ENCODE results near the gene S100Z. TPM values are rescaled to one million over a fixed set of nuclear protein-coding genes. Genes with fewer than 3 reads are reported as not detected.
A peak's percentile ranks its signal among the peaks of the same experiment; 100 is the strongest.
"Not testable (repeated sequence)": the region's sequence is repeated elsewhere in the genome, so short reads cannot be mapped to it uniquely, and the experiment has no call there.

The S100Z gene
- total RNA-seq, result 1 to 10 TPM; 1.8 to 2.1 TPM

DNA sequence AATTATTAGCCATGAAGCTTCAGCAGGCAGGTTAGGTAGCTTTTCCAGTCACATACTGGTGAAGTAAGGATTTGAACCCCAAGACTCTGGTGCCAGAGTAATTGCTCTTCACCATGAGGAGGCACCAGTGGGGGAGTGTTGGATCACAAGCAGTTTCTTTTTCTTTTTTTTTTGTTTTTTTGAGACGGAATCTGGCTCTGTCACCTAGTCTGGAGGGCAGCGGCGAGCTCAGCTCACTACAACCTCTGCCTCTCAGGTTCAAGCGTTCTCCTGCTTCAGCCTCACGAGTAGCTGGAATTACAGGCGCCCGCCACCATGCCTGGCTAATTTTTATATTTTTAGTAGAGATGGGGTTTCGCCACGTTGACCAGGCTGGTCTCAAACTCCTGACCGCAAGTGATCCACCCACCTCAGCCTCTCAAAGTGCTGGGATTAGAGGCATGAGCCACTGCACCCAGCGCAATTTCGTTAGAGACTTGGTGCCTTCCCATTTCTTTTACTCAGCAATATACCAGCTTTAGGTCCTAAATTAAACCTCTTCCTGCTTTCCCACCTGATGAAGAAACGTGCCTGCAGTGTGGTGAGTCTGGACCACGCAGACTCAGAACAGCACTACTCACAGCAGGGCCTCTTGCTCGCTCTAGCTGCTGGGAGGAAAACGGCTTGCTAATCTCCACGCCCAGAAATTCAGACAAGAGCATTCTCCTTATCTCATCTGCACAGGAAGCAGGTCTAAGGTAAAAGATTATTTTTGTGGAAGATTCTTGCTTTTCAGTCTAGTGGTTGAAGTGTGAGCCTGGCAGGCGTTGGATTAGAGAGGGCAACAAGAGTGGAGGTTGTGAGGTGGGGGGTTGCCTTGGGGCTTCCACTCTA lies at the start of gene S100Z:
S100Z (plus strand) TSS at position 596 of the 873 bp plus-strand sequence. CDS start 25,346 bp downstream, outside the sequence.
- no peaks in the 10 kb centered on the region for H3K27me3 Mint-ChIP-seq
- DNase-seq, result peak; percentile 71
- peaks cover 31% of the 10 kb centered on the region for H3K4me1 Mint-ChIP-seq (ENCODE audit: low read depth)
- no peaks in the 10 kb centered on the region for H3K9me3 Mint-ChIP-seq
- intact Hi-C loops (cut with micrococcal nuclease), result loop anchor here (2.0 to 10.0 kb wide), 3 partner anchors 31 to 135 kb away; partner anchors contain the start of genes F2R and F2RL1
- CTCF ChIA-PET, result interaction anchor here (0.7 to 1.6 kb wide), 4 partner anchors 19 to 248 kb away, joined by 3 to 4 read pairs (median 4); partner anchors contain the start of gene AGGF1
- H3K4me3 Mint-ChIP-seq, result peak within 1 kb of the TSS; percentile 61
- peak within 1 kb of the TSS; percentile 75 for H3K27ac Mint-ChIP-seq
- POLR2A ChIA-PET, result no interaction called here
- no peaks in the 10 kb centered on the region for H3K36me3 Mint-ChIP-seq

GRCh38 chr5:76800579-76800978 lies 49.2 kb upstream of the S100Z start:
- Mint-ChIP-seq H3K27me3 (no peaks in the 10 kb centered on the region), H3K27ac (no peak overlapping the region), H3K4me3 (no peak overlapping the region), H3K4me1 (ENCODE audit: low read depth) (no peaks in the 10 kb centered on the region), H3K36me3 (no peaks in the 10 kb centered on the region), H3K9me3 (no peaks in the 10 kb centered on the region)
- intact Hi-C loops (cut with micrococcal nuclease), result no loop called here
- no peak for DNase-seq
- CTCF ChIA-PET, result no interaction called here
- POLR2A ChIA-PET, result no interaction called here

- intact Hi-C loops (cut with micrococcal nuclease), result no loop called here
- H3K4me1 Mint-ChIP-seq (ENCODE audit: low read depth), result peaks cover under 1% of the 10 kb centered on the region
- no peaks in the 10 kb centered on the region for H3K27me3 Mint-ChIP-seq
- no peaks in the 10 kb centered on the region for H3K9me3 Mint-ChIP-seq
- no peaks in the 10 kb centered on the region for H3K36me3 Mint-ChIP-seq
- DNase-seq, result no peak
- POLR2A ChIA-PET, result no interaction called here
- no peak overlapping the region for H3K4me3 Mint-ChIP-seq
- H3K27ac Mint-ChIP-seq, result no peak overlapping the region
- CTCF ChIA-PET, result no interaction called here
Observed at GRCh38 chr5:76801159-76801802, 48.5 kb upstream of the S100Z start.

GRCh38 chr5:76801803-76802195 lies 48.0 kb upstream of the S100Z start:
- intact Hi-C loops (cut with micrococcal nuclease), result no loop called here
- Mint-ChIP-seq H3K27ac (no peak overlapping the region), H3K36me3 (no peaks in the 10 kb centered on the region), H3K27me3 (no peaks in the 10 kb centered on the region), H3K4me3 (no peak overlapping the region), H3K4me1 (ENCODE audit: low read depth) (peaks cover 3% of the 10 kb centered on the region), H3K9me3 (no peaks in the 10 kb centered on the region)
- ChIA-PET POLR2A (no interaction called here), CTCF (no interaction called here)
- DNase-seq, result no peak

DNA sequence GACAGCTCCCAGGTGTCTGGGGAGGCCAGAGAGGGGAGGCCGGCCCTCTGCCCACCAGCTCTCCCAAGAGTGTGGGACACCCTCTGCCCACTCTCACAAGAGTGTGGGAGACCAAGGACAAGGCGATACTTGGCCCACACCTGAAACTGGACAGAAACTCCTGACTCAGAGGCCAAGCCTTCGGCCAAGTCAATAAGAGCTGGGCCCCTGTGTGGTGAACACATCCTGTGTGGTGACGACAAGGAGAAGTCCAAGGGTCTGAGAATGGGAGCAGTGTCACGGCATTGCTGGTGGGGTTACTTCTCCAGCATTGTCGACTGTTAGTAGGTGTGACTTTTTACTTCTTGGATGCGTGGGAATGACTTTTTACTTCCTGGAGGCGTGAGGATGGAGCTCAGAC lies 45.5 kb upstream of the S100Z start:
- Mint-ChIP-seq H3K9me3 (no peaks in the 10 kb centered on the region), H3K27me3 (no peaks in the 10 kb centered on the region), H3K27ac (no peak overlapping the region), H3K4me3 (no peak overlapping the region), H3K4me1 (ENCODE audit: low read depth) (peaks cover 3% of the 10 kb centered on the region), H3K36me3 (no peaks in the 10 kb centered on the region)
- ChIA-PET POLR2A (no interaction called here), CTCF (no interaction called here)
- intact Hi-C loops (cut with micrococcal nuclease), result no loop called here
- DNase-seq, result no peak

- DNase-seq, result peak; percentile 15
- Mint-ChIP-seq H3K27me3 (no peaks in the 10 kb centered on the region), H3K4me3 (no peak overlapping the region), H3K9me3 (no peaks in the 10 kb centered on the region), H3K27ac (peak overlapping the region; percentile 55), H3K4me1 (ENCODE audit: low read depth) (peaks cover 3% of the 10 kb centered on the region), H3K36me3 (no peaks in the 10 kb centered on the region)
- ChIA-PET POLR2A (interaction anchor here (1.5 kb wide), 1 partner anchor 15 kb away, joined by 7 read pairs; no protein-coding TSS in a partner anchor), CTCF (interaction anchor here (0.8 to 1.7 kb wide), 2 partner anchors 11 to 31 kb away, joined by 3 to 4 read pairs; no protein-coding TSS in a partner anchor)
- intact Hi-C loops (cut with micrococcal nuclease), result loop anchor here (1.0 kb wide), 1 partner anchor 15 kb away; no protein-coding TSS in a partner anchor
Observed at GRCh38 chr5:76805821-76806505, 43.9 kb upstream of the S100Z start.

GRCh38 chr5:76807296-76807695 lies 42.5 kb upstream of the S100Z start:
- Mint-ChIP-seq H3K4me1 (ENCODE audit: low read depth) (peaks cover 3% of the 10 kb centered on the region), H3K27ac (no peak overlapping the region), H3K9me3 (no peaks in the 10 kb centered on the region), H3K4me3 (no peak overlapping the region), H3K27me3 (no peaks in the 10 kb centered on the region), H3K36me3 (no peaks in the 10 kb centered on the region)
- DNase-seq, result no peak
- ChIA-PET POLR2A (interaction anchor here (0.8 to 1.5 kb wide), 2 partner anchors 11 to 17 kb away, joined by 4 to 7 read pairs; no protein-coding TSS in a partner anchor), CTCF (interaction anchor here (1.7 kb wide), 1 partner anchor 32 kb away, joined by 4 read pairs; no protein-coding TSS in a partner anchor)
- intact Hi-C loops (cut with micrococcal nuclease), result no loop called here

DNA sequence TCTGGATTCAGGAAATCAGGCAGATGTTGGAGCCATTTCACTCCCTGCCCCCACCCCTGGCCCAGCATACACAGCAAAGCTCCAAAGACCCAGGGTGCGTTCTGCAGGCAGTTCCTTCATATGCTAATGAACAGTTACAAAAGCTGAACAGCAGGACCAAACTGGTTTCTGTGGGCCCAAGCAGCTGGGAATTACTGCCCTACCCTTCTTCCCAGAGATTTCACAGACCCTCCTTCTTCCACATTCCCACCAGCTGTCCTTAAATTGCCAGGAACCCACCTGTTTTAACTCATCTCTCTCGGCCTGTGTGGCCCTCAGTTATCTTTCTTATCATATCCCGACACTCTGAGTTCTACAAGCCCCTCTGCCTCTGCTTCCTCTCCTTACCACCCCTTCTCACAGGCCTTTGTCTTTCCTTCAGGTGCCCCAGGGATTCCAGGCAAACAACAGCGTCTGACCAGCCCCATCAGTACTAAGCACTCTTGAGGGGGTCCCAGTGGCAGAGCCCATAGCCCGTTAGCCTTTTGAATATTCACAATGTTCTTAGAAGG lies 41.6 kb upstream of the S100Z start:
- ChIA-PET POLR2A (no interaction called here), CTCF (no interaction called here)
- Mint-ChIP-seq H3K27me3 (no peaks in the 10 kb centered on the region), H3K9me3 (no peaks in the 10 kb centered on the region), H3K27ac (no peak overlapping the region), H3K4me3 (no peak overlapping the region), H3K36me3 (no peaks in the 10 kb centered on the region), H3K4me1 (ENCODE audit: low read depth) (peaks cover 3% of the 10 kb centered on the region)
- no peak for DNase-seq
- intact Hi-C loops (cut with micrococcal nuclease), result no loop called here

GRCh38 chr5:76809141-76809540 lies 40.7 kb upstream of the S100Z start:
- H3K36me3 Mint-ChIP-seq, result no peaks in the 10 kb centered on the region
- no peaks in the 10 kb centered on the region for H3K9me3 Mint-ChIP-seq
- intact Hi-C loops (cut with micrococcal nuclease), result no loop called here
- no peaks in the 10 kb centered on the region for H3K27me3 Mint-ChIP-seq
- CTCF ChIA-PET, result no interaction called here
- DNase-seq, result no peak
- H3K27ac Mint-ChIP-seq, result no peak overlapping the region
- no peak overlapping the region for H3K4me3 Mint-ChIP-seq
- peaks cover 4% of the 10 kb centered on the region for H3K4me1 Mint-ChIP-seq (ENCODE audit: low read depth)
- POLR2A ChIA-PET, result no interaction called here

DNA sequence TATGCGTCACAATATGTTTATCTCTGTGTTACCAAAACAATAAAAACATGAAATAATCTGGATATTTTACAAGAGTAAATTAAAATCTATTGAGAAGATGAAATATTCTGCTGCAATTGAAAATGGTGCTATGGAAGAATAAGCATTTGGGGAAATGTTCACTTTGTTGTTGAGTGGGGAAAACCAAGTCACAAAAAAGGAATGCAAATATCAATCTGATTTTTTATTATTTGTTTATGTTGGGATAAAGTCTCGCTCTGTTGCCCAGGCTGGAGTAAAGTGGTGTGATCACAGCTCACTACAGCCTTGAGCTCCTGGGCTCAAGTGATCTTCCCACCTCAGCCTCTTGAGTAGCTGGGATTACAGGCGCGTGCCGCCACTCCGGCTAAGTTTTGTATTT lies 39.6 kb upstream of the S100Z start:
- H3K4me1 Mint-ChIP-seq (ENCODE audit: low read depth), result peaks cover 6% of the 10 kb centered on the region
- ChIA-PET CTCF (no interaction called here), POLR2A (no interaction called here)
- intact Hi-C loops (cut with micrococcal nuclease), result no loop called here
- no peak overlapping the region for H3K4me3 Mint-ChIP-seq
- no peak overlapping the region for H3K27ac Mint-ChIP-seq
- no peaks in the 10 kb centered on the region for H3K9me3 Mint-ChIP-seq
- H3K36me3 Mint-ChIP-seq, result no peaks in the 10 kb centered on the region
- no peaks in the 10 kb centered on the region for H3K27me3 Mint-ChIP-seq
- DNase-seq, result no peak

- H3K9me3 Mint-ChIP-seq, result no peaks in the 10 kb centered on the region
- H3K4me3 Mint-ChIP-seq, result no peak overlapping the region
- intact Hi-C loops (cut with micrococcal nuclease), result no loop called here
- H3K27ac Mint-ChIP-seq, result no peak overlapping the region
- H3K4me1 Mint-ChIP-seq (ENCODE audit: low read depth), result peaks cover 5% of the 10 kb centered on the region
- no peak for DNase-seq
- POLR2A ChIA-PET, result no interaction called here
- no peaks in the 10 kb centered on the region for H3K36me3 Mint-ChIP-seq
- no peaks in the 10 kb centered on the region for H3K27me3 Mint-ChIP-seq
- CTCF ChIA-PET, result no interaction called here
Observed at GRCh38 chr5:76811214-76811613, 38.6 kb upstream of the S100Z start.

GRCh38 chr5:76812209-76812608 lies 37.6 kb upstream of the S100Z start:
- H3K4me1 Mint-ChIP-seq (ENCODE audit: low read depth); H3K36me3 Mint-ChIP-seq; CTCF ChIA-PET; intact Hi-C loops (cut with micrococcal nuclease); POLR2A ChIA-PET; H3K27me3 Mint-ChIP-seq; DNase-seq; H3K27ac Mint-ChIP-seq; H3K9me3 Mint-ChIP-seq; H3K4me3 Mint-ChIP-seq: not testable (repeated sequence)
